H1 (cell line): Measurements from ENCODE around the gene ZMYM4.

Source experiments
- CREB1 ChIP-seq: IDR thresholded peaks from 2 replicates; pipeline ENCODE4 v1.6.1; 2012; ENCODE audit warnings: inconsistent platforms
- CTCF ChIP-seq, 3 experiments: IDR thresholded peaks; 1 replicate in 2 of 3; 2 replicates in 1 of 3; pipeline versions ENCODE4 v1.5.1 to v1.6.1; 2011; ENCODE audit warnings: low read length in 3 of 3, mild to moderate bottlenecking in 3 of 3, inconsistent platforms in 2 of 3, low read depth in 1 of 3, moderate library complexity in 1 of 3; ENCODE audit not compliant: insufficient read depth in 1 of 3; ENCODE audit errors: control extremely low read depth in 1 of 3
- GTF2F1 ChIP-seq: IDR thresholded peaks from 2 replicates; pipeline ENCODE4 v1.6.1; 2012; ENCODE audit warnings: low read depth, low read length, improper control_type of control experiment, borderline replicate concordance
- JUN ChIP-seq: IDR thresholded peaks from 2 replicates; pipeline ENCODE4 v1.6.1; 2011; ENCODE audit warnings: low read depth, mild to moderate bottlenecking, improper control_type of control experiment, low read length
- KDM5A ChIP-seq: fragments of 200-600 bp; IDR thresholded peaks from 2 replicates; pipeline ENCODE4 v1.7.1; 2012; ENCODE audit warnings: mild to moderate bottlenecking, low read length, inconsistent platforms, mixed read lengths
- POLR2A ChIP-seq, 2 experiments: IDR thresholded peaks; 1 replicate in 1 of 2; 2 replicates in 1 of 2; pipeline ENCODE4 v1.6.1; 2011; ENCODE audit warnings: low read depth in 2 of 2, low read length in 2 of 2, mild to moderate bottlenecking in 2 of 2; ENCODE audit errors: control extremely low read depth in 1 of 2
- ZNF274 ChIP-seq: IDR thresholded peaks from 2 replicates; pipeline ENCODE4 v1.7.0; 2012; ENCODE audit warnings: low read length, borderline replicate concordance; ENCODE audit errors: extremely low read depth
- TF ChIP-seq, protein P1 (sequence below): IDR thresholded peaks from 2 replicates; pipeline ENCODE4 v1.6.1; 2012; ENCODE audit warnings: inconsistent platforms

GRCh38 chr1:35266306-35266705 lies 2.2 kb upstream of the ZMYM4 start:
- TF ChIP-seq, protein P1, sequence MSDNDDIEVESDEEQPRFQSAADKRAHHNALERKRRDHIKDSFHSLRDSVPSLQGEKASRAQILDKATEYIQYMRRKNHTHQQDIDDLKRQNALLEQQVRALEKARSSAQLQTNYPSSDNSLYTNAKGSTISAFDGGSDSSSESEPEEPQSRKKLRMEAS, result no peak
- TF ChIP-seq CTCF (IDR thresholded peaks at IDR 0.05; ENCODE audit: control extremely low read depth in 1 of 3, insufficient read depth in 1 of 3, low read depth in 1 of 3, low read length in 3 of 3) (no peak), POLR2A (IDR thresholded peaks at IDR 0.05; ENCODE audit: control extremely low read depth in 1 of 2, low read depth in 2 of 2, low read length in 2 of 2) (no peak), JUN (no peak), GTF2F1 (no peak), CREB1 (no peak), KDM5A (no peak), ZNF274 (no peak)
